Stimulated activated CD8-positive, alpha-beta memory T cell treated with anti-CD3 and anti-CD28 coated beads, Interleukin-12 subunit alpha, Interleukin-12 subunit beta, amount 100 ng/mL, for 24 hours (primary cell): Measurements from ENCODE around the gene TNXB.
A peak's percentile ranks its signal among the peaks of the same experiment; 100 is the strongest.
"Not testable (repeated sequence)": the region's sequence is repeated elsewhere in the genome, so short reads cannot be mapped to it uniquely, and the experiment has no call there.

ENCODE experiments used
- DNase-seq: peaks from one replicate; pipeline ENCODE4 v3.0.0-alpha.2; 2020; ENCODE audit errors: extremely low read depth

Gene TNXB

GRCh38 chr6:32064706-32065105 lies 44.4 kb downstream of the TNXB start:
- DNase-seq: no peak

DNA sequence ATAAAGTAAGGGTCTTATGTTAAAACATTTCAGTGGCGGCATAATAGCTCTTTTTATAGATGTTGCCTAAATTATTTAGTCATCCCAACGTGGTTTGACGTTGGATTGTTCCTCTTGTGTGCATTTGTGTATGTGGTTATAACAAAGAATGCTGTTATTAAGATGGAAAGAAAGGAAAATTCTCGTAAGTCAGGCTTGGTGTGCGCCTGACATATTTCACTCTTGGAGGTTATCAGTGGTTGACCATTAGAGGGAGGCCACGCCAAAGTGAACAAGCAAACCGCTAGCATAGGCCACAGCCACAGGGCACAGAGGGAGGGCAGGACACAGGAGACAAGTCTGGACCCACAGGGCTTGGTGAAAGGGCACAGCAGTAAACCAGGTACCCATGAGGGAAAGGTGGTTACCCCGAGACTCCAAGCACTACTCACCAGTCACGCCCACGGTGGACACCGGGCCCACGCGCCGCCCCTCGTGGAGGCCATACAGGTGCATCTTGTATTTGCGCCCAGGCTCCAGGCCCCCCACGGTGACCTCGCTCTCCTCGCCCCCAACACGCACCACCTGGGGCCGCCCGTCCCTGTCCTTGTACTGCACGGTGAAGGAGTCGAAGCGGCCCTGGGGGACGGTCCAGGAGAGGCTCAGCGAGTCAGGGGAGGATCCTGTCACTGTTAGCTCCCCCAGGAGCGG lies 48.0 kb downstream of the TNXB start:
- DNase-seq: no peak

DNA sequence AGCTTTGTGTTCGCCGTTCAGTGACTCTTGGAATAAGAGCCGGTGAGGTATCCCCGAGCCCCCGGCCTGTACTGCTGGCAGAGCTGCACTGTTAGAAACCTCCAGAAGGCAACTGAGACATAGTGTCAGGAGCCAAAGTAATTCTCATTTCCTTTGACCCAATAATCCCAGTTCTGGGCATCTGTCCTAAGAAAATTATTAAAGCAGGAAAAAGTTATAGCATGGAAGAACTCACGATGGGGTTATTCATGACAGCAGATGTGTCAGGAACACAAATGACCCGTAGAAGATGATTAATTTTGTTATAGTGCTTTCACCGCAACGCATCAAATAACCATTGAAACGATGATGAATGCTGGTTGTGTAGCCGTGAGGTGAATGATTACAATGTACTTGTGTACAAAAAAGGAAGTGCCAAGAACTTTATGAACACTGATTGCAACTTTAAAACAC lies 50.6 kb downstream of the TNXB start:
- DNase-seq: no peak

GRCh38 chr6:32057966-32058365 lies 51.2 kb downstream of the TNXB start:
- DNase-seq: no peak

DNA sequence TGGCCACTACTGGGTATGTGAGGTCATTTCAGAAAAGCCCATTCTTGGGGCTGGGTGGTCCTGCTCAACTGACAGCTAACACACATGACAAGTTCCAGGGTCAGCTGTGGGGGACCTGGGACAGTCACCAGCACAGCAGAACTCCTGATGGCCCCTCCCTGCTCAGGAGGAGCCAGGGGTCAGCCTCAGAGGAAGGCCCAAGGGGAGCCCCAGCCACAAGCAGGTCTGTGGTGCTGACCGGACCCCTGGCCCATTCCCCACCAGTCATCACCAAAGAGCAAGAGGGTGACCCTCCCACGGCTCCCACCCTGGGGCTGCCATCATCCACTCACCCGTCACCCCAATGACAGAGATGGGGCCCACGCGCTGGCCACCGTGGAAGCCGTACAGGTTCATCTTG lies 52.9 kb downstream of the TNXB start:
- no peak for DNase-seq

GRCh38 chr6:32055756-32056155 lies 53.4 kb downstream of the TNXB start:
- DNase-seq: not testable (repeated sequence)

DNA sequence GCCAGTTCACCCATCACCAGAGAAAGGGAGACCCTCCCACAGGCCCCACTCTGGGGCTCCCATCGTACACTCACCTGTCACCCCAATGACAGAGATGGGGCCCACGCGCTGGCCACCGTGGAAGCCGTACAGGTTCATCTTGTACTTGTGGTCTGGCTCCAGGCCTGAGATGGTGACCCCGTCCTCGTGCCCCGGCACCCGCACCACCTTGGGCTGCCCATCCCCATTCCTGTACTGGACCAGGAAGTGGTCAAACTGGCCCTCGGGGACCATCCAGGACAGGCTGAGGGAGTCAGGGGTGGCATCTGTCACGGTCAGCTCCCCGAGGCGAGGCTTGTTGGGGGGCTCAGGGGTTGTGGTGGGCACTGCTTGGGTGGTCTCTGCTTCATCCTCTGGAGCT lies 55.8 kb downstream of the TNXB start:
- DNase-seq: not testable (repeated sequence)

DNA sequence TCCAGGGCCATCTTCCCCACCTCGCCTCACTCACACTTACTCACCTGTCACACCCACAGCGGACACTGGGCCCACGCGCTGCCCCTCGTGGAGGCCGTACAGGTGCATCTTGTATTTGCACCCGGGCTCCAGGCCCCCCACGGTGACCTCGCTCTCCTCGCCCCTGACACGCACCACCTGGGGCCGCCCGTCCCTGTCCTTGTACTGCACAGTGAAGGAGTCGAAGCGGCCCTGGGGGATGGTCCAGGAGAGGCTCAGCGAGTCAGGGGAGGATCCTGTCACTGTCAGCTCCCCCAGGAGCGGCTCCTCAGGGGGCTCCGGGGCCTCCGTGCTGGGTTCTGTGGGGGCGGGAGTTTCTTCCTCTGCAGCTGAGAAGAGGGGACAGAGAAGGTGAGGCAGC lies 56.5 kb downstream of the TNXB start:
- DNase-seq: not testable (repeated sequence)

DNA sequence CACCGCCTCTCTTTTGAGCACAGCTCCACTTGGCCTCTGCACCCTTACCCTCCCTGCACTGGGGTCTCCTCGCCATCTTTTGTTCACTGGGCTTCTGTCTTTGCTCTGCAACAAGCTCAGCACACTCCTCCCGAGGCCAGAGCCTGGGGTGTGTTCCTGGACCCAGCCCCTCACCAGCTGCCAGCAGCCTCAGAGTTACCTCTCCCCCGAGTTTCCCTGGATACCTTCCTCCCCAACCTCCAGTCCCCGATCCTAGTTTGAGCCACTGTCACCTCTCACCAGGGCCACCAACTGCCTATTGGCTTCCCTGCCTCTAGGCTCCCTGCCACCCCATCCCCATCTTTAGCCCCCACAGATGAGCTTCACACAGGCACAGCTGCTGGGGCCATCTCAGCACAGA lies 58.6 kb downstream of the TNXB start:
- DNase-seq: no peak

DNA sequence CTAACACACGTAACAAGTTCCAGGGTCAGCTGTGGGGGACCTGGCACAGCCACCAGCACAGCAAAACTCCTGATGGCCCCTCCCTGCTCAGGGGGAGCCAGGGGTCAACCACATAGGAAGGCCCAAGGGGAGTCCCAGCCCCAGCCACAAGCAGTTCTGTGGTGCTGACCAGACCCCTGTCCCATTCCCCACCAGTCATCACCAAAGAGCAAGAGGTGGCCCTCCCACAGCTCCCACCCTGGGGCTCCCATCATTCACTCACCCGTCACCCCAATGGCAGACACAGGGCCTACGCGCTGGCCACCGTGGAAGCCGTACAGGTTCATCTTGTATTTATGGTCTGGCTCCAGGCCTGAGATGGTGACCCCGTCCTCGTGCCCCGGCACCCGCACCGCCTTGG lies 59.4 kb downstream of the TNXB start:
- not testable (repeated sequence) for DNase-seq

GRCh38 chr6:32049149-32049548 lies 60.0 kb downstream of the TNXB start:
- DNase-seq: not testable (repeated sequence)

GRCh38 chr6:32047855-32048766 lies 61.0 kb downstream of the TNXB start:
- DNase-seq: peak; percentile 31

DNA sequence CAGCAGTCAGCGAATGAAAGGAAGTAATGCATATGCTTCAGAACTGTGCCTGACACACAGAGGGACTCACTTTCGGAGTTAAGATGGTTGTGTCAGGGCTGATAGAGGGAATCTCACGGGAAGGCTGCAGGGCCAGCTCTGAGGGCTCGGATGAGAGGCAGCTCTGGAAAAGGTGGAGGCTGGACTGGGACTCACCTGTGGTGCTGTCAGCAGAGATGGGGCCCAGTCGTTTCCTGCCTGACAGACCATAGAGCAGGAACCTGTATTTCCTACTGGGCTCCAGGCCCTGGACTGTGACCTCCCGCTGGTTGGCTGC lies 61.6 kb downstream of the TNXB start:
- no peak for DNase-seq

- DNase-seq: no peak
Observed at GRCh38 chr6:32047084-32047478, 62.1 kb downstream of the TNXB start.

DNA sequence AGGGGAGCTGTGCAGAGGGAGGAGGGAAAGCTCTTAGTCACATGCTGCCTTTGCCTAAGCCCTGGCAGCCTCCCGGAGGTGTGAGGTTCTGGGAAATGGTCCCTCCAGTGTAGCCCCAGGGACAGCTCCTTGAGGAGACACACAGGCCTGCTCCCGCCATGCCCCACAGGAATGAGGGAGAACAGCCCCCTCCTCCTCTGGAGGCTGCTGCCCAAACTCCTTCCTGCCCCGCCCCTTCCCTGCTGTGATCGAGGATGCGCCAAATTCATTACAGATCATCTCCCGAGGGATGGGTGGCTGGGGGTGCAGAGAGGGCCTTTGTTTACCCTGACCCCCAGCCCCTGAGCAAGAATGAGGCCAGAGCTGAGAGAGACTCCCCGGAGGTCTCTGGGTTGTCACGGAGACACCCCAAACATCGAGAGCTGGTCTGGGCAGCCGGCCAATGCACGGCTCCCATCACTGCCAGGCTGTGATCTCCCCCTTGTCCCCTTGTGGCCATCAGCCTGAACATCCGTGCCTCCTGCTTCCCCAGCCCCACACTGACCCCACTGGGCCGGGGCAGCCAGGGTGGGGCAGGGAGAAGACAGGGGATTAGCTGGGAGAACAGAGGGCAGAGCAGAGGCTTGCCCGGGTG lies 62.6 kb downstream of the TNXB start:
- DNase-seq: no peak

DNA sequence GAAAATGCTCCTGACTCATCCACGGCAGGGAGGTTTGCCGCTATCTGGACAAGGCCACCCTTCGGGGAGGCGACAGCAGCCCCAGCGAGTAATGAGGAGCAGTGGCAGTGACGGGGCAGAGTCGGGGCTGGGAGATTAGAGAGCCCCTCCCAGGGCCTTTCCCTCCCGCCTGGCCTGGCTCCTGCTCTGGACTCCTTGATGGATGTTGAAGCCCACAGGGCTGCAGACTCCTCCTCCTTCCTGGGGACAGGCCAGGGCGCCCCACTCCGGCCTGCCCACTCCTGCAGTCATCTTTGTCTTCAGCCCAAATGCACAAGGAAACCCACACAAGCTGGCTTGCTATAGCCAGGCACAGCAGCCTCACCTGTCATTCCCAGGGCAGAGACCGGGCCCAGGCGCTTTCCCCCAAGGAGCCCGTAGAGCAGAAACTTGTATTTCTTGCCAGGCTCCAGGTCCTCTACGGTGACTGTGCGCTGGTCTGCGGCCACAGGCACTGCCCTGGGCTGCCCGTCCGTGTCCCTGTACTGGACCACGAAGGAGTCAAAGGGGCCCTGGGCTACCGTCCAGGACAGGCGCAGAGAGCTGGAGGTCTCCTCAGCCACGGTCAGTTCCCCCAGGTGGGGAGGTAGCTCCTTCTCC lies 63.2 kb downstream of the TNXB start:
- DNase-seq: no peak

- DNase-seq: not testable (repeated sequence)
Observed at GRCh38 chr6:32044916-32045315, 64.2 kb downstream of the TNXB start.

DNA sequence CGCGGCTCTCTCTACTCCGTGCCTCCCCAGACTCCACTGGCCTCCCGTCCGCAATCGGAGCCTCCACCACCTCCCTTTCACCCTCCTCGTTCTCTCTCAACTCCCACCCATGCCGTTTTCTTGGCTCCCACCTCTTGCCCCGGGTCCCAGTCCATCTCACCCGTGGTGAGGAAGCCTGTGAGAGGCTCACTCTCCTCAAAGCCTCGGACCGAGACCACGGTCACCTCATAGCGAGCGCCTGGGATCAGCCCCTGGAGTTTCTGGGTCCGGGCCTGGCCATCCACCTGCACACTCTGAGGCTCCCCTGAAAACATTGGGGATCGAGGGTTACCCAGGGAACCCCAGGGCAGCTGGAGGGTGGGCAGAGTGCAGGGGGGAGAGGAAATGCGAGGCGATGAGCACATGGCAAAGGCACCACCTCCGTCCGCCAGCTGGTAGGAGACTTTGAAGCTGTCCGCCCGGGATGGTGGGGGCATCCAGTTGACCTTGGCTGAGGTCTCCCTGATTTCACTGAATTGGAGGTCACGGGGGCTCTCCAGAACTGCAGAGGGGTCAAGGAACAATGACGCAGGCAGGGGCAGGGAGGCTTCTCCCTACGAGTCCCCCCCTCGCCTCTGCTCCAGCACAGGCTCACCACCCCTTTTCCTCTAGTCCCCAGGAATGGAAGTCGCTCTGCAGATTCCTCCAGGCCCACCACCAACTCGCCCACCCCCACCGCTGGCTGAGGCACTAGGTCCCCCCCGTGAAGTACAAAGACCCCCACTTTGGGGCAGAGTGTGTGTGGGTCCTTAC lies 65.4 kb downstream of the TNXB start:
- not testable (repeated sequence) for DNase-seq

DNA sequence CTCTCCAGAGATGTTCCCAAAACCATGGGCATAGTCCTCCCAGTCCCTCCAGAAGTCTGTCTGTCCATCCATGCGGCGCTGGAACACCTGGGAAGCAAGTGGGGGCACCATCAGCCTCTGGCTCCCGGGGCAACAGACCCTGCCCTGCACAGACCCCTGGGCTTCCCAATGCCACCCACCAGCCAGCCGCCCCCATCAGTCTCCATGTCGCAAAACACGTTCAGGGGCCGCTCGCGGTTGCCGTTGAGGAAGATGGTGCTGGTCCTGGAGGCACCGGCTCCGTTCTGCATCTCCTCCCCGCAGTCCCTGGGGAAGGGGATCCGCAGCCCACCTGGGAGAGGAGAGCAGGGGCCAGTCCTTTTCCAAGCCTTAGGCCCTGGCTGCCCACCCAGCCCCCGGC lies 66.9 kb downstream of the TNXB start:
- not testable (repeated sequence) for DNase-seq

GRCh38 chr6:32041385-32041784 lies 67.8 kb downstream of the TNXB start:
- DNase-seq: not testable (repeated sequence)

DNA sequence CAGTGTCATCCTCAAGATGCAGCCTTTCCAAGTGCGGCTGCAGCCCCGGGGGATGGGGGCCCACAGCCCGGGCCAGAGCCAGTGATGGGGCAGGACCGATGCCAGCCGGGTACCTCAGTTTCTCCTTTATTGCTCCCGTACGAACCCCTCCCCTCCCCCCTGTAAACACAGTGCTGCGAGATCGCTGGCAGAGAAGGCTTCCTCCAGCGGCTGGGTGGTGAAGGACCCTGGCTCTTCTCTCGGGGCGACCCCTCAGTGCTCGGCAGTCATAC lies 68.2 kb downstream of the TNXB start:
- not testable (repeated sequence) for DNase-seq
